SJSA1 (cell line): ENCODE measurements around the gene TRIP13. TPM values are rescaled to one million over a fixed set of nuclear protein-coding genes. Genes with fewer than 3 reads are reported as not detected.

Experiments
- DNase-seq, 2 experiments: peaks; one replicate each; pipeline ENCODE4 v3.0.0-alpha.2; 2015 to 2020; ENCODE audit warnings: low spot score in 2 of 2, low read depth in 1 of 2
- H3K27ac ChIP-seq: fragments of 250-450 bp; sonication (Bioruptor Pico); 2 replicates; pipeline ENCODE4 v1.5.1; 2020; ENCODE audit warnings: mild to moderate bottlenecking, moderate library complexity
- H3K27me3 ChIP-seq: fragments of 250-450 bp; sonication (Bioruptor Pico); replicated peaks from 2 replicates; pipeline ENCODE4 v1.5.1; 2020; ENCODE audit warnings: mild to moderate bottlenecking, moderate library complexity
- H3K36me3 ChIP-seq: fragments of 250-450 bp; sonication (Bioruptor Pico); 2 replicates; pipeline ENCODE4 v1.5.1; 2020; ENCODE audit warnings: mild to moderate bottlenecking
- H3K4me1 ChIP-seq: fragments of 250-450 bp; sonication (Bioruptor Pico); replicated peaks from 2 replicates; pipeline ENCODE4 v1.6.1; 2021; ENCODE audit warnings: mild to moderate bottlenecking
- H3K4me3 ChIP-seq: fragments of 250-450 bp; sonication (Bioruptor Pico); 2 replicates; pipeline ENCODE4 v1.5.1; 2020; ENCODE audit warnings: mild to moderate bottlenecking
- H3K9me3 ChIP-seq: fragments of 250-450 bp; sonication (Bioruptor Pico); replicated peaks from 2 replicates; pipeline ENCODE4 v1.5.1; 2020; ENCODE audit warnings: mild to moderate bottlenecking
- total RNA-seq: library from RNA; depleted of rRNA; stranded (reverse); fragments of >200 nt; shearing (Covaris generic); gene quantifications from 2 replicates; pipeline ENCODE4 v1.2.3, GENCODE V29; 2014

Gene TRIP13
- total RNA-seq, 1 experiment from 2014 or later = 108 TPM

GRCh38 chr5:886716-887325 is 5.9 kb upstream of the TRIP13 start:
- H3K27me3 ChIP-seq = no peaks in the 10 kb centered on the region
- no peak overlapping the region for H3K4me3 ChIP-seq
- no peak overlapping the region for H3K27ac ChIP-seq
- no peak for DNase-seq
- peaks cover 9% of the 10 kb centered on the region for H3K4me1 ChIP-seq
- peaks cover 99% of the 10 kb centered on the region for H3K36me3 ChIP-seq
- no peaks in the 10 kb centered on the region for H3K9me3 ChIP-seq

- H3K9me3 ChIP-seq = no peaks in the 10 kb centered on the region
- H3K4me1 ChIP-seq = peaks cover 9% of the 10 kb centered on the region
- H3K4me3 ChIP-seq = no peak overlapping the region
- H3K36me3 ChIP-seq = peaks cover 98% of the 10 kb centered on the region
- no peak for DNase-seq
- no peak overlapping the region for H3K27ac ChIP-seq
- H3K27me3 ChIP-seq = no peaks in the 10 kb centered on the region
These were observed 4.6 kb upstream of the TRIP13 start for GRCh38 chr5:887947-888637.

GRCh38 chr5:888638-889035 is 4.0 kb upstream of the TRIP13 start:
- H3K27ac ChIP-seq = no peak overlapping the region
- H3K9me3 ChIP-seq = no peaks in the 10 kb centered on the region
- no peaks in the 10 kb centered on the region for H3K27me3 ChIP-seq
- no peak overlapping the region for H3K4me3 ChIP-seq
- peaks cover 15% of the 10 kb centered on the region for H3K4me1 ChIP-seq
- H3K36me3 ChIP-seq = peaks cover 98% of the 10 kb centered on the region
- no peak for DNase-seq

- H3K4me3 ChIP-seq = no peak overlapping the region
- no peaks in the 10 kb centered on the region for H3K9me3 ChIP-seq
- H3K4me1 ChIP-seq = peaks cover 19% of the 10 kb centered on the region
- H3K36me3 ChIP-seq = peaks cover 98% of the 10 kb centered on the region
- no peak overlapping the region for H3K27ac ChIP-seq
- H3K27me3 ChIP-seq = no peaks in the 10 kb centered on the region
- DNase-seq = no peak
These were observed 3.5 kb upstream of the TRIP13 start for GRCh38 chr5:889075-889710.

GRCh38 chr5:891117-891836 is 1.4 kb upstream of the TRIP13 start:
- no peak overlapping the region for H3K27ac ChIP-seq
- H3K4me3 ChIP-seq = peak overlapping the region; percentile 96
- no peak for DNase-seq
- peaks cover 98% of the 10 kb centered on the region for H3K36me3 ChIP-seq
- H3K27me3 ChIP-seq = no peaks in the 10 kb centered on the region
- H3K9me3 ChIP-seq = no peaks in the 10 kb centered on the region
- H3K4me1 ChIP-seq = peaks cover 19% of the 10 kb centered on the region

GRCh38 chr5:891837-892393 is 769 bp upstream of the TRIP13 start:
- DNase-seq = peak in 1 of 2 experiments; percentile 68
- H3K27ac ChIP-seq = peak overlapping the region; percentile 92
- H3K27me3 ChIP-seq = no peaks in the 10 kb centered on the region
- no peaks in the 10 kb centered on the region for H3K9me3 ChIP-seq
- H3K36me3 ChIP-seq = peaks cover 97% of the 10 kb centered on the region
- peaks cover 19% of the 10 kb centered on the region for H3K4me1 ChIP-seq
- H3K4me3 ChIP-seq = peak overlapping the region; percentile 96

- Histone ChIP-seq H3K27me3 (no peaks in the 10 kb centered on the region), H3K9me3 (no peaks in the 10 kb centered on the region), H3K36me3 (peaks cover 85% of the 10 kb centered on the region), H3K4me1 (peaks cover 19% of the 10 kb centered on the region), H3K27ac (peak overlapping the region; percentile 92), H3K4me3 (peak overlapping the region; percentile 96)
- DNase-seq = no peak
These were observed 438 bp downstream of the TRIP13 start for GRCh38 chr5:893137-893506.

- DNase-seq = no peak
- no peaks in the 10 kb centered on the region for H3K9me3 ChIP-seq
These were observed 1.0 kb downstream of the TRIP13 start for GRCh38 chr5:893711-894110.

GRCh38 chr5:900781-901180 is 8.1 kb downstream of the TRIP13 start:
- Histone ChIP-seq H3K9me3 (no peaks in the 10 kb centered on the region), H3K27ac (no peak overlapping the region), H3K4me3 (no peak overlapping the region), H3K36me3 (peaks cover 59% of the 10 kb centered on the region), H3K4me1 (no peaks in the 10 kb centered on the region), H3K27me3 (no peaks in the 10 kb centered on the region)
- no peak for DNase-seq

More at GRCh38 chr5:893711-894110, 1.0 kb downstream of the TRIP13 start:
- peaks cover 79% of the 10 kb centered on the region for H3K36me3 ChIP-seq
- no peak overlapping the region for H3K27ac ChIP-seq
- H3K4me1 ChIP-seq = peaks cover 19% of the 10 kb centered on the region
- H3K27me3 ChIP-seq = no peaks in the 10 kb centered on the region
- peak overlapping the region; percentile 96 for H3K4me3 ChIP-seq

GRCh38 chr5:902129-902916 is 9.6 kb downstream of the TRIP13 start:
- H3K27me3 ChIP-seq = no peaks in the 10 kb centered on the region
- H3K27ac ChIP-seq = no peak overlapping the region
- no peaks in the 10 kb centered on the region for H3K4me1 ChIP-seq
- no peaks in the 10 kb centered on the region for H3K9me3 ChIP-seq
- no peak overlapping the region for H3K4me3 ChIP-seq
- H3K36me3 ChIP-seq = peaks cover 63% of the 10 kb centered on the region
- no peak for DNase-seq

GRCh38 chr5:903756-904096 is 11.0 kb downstream of the TRIP13 start:
- H3K27ac ChIP-seq = no peak overlapping the region
- no peaks in the 10 kb centered on the region for H3K4me1 ChIP-seq
- H3K9me3 ChIP-seq = no peaks in the 10 kb centered on the region
- DNase-seq = no peak
- peaks cover 74% of the 10 kb centered on the region for H3K36me3 ChIP-seq
- no peak overlapping the region for H3K4me3 ChIP-seq
- no peaks in the 10 kb centered on the region for H3K27me3 ChIP-seq

- Histone ChIP-seq H3K27me3 (no peaks in the 10 kb centered on the region), H3K27ac (no peak overlapping the region), H3K9me3 (no peaks in the 10 kb centered on the region), H3K4me3 (no peak overlapping the region), H3K36me3 (peaks cover 79% of the 10 kb centered on the region), H3K4me1 (no peaks in the 10 kb centered on the region)
- no peak for DNase-seq
These were observed 12.5 kb downstream of the TRIP13 start for GRCh38 chr5:905139-905642.

GRCh38 chr5:907366-907910 is 14.8 kb downstream of the TRIP13 start:
- no peak overlapping the region for H3K27ac ChIP-seq
- H3K4me3 ChIP-seq = no peak overlapping the region
- no peaks in the 10 kb centered on the region for H3K9me3 ChIP-seq
- H3K4me1 ChIP-seq = peaks cover 12% of the 10 kb centered on the region
- H3K36me3 ChIP-seq = peaks cover 63% of the 10 kb centered on the region
- no peak for DNase-seq
- no peaks in the 10 kb centered on the region for H3K27me3 ChIP-seq
